GM19455 (cell line): ENCODE data around the gene ZC3HAV1.
A peak's percentile ranks its signal among the peaks of the same experiment; 100 is the strongest.
"Not testable (repeated sequence)": the region's sequence is repeated elsewhere in the genome, so short reads cannot be mapped to it uniquely, and the experiment has no call there.

Experiments
- ATAC-seq: cut with Tn5 transposase; IDR thresholded peaks from one replicate; pipeline ENCODE4 v1.9.1; 2021; ENCODE audit not compliant: unreplicated experiment

ZC3HAV1 gene

DNA sequence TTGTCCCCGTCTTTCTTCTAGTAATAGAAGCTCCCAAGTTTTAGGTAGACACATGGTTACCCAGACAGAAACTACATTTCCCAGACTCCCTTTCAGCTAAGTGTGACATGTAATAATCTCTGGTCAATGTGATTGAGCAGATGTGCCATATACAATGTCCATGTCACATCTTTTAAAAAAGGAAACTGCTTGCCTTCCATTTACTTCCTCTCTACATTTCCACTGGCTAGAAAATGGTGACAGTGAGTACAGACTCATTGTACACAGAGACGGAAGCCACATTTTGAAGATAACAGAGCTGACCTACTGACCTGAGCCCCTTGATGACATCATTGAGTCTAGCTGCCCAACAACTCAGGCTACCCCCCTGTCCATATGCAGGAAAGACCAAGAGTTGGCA, 21.3 kb downstream of the ZC3HAV1 start:
- no peak for ATAC-seq

DNA sequence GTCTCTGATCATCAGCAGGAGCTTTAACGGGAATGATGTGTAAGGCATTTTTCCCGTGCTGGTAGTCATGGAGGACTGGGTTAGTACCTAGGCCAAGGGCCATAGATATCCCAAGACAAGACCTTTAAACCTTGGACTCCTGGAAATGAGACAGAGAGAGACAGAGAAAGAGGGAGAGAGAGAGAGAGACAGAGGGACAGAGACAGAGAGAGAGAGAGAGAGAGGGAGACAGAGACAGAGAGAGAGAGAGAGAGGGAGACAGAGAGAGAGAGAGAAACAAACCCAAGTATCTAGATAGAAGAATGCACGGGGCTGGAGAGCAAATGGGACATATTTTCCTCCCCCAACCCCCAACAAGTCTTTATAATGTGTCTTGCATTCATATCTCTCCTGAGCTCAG, 22.3 kb downstream of the ZC3HAV1 start:
- no peak for ATAC-seq

DNA sequence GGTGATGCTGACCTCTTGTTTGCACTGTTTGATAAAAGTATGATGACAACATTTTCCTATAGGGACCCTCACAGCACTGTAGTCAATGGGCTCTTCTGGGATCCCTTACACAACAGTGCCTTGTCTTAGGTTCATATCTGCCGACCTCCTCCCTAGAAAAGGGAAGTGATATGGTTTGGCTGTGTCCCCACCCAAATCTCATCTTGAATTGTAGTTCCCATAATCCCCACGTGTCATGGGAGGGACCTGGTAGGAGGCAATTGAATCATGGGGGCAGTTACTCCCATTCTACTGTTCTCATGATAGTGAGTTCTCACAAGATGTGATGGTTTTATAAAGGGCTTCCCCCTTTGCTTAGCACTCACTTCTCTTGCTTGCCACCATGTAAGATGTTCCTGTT, 23.1 kb downstream of the ZC3HAV1 start:
- no peak for ATAC-seq

DNA sequence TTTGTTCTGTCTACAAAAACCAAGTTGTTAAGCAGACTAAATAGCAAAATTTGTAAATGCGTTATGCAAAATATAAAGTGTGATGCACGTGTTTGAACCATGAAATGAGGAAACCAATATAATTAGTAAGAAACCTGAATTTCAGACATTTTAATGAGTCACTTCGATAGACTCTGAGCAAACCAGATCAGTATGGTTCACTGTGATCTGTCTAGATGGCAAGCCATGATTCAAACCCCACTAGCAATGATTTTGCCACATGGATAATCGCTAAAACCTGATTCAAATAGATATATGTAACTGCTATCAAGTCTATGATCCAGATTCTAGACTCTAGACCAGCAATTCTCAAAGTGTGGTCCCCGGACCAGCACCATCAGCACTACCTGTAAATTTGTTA, 24.8 kb downstream of the ZC3HAV1 start:
- no peak for ATAC-seq

DNA sequence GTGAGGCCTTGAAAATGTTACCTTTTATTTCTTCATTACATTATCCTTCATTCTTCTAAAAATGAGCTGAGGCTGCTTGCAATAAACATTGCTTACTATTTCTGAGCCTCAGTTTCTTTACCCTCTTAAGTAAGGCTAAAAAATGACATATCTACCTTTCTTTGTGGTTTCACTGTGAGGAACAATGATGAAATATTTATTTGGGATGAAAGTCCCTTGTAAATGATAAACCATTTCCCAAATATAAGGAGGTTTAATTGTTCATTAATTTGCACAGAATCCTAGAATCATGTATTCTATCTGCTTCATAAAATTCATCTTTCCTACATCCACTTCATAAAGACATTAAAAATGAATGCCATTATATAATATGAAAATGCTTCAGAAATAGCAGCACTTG, 27.9 kb downstream of the ZC3HAV1 start:
- no peak for ATAC-seq

DNA sequence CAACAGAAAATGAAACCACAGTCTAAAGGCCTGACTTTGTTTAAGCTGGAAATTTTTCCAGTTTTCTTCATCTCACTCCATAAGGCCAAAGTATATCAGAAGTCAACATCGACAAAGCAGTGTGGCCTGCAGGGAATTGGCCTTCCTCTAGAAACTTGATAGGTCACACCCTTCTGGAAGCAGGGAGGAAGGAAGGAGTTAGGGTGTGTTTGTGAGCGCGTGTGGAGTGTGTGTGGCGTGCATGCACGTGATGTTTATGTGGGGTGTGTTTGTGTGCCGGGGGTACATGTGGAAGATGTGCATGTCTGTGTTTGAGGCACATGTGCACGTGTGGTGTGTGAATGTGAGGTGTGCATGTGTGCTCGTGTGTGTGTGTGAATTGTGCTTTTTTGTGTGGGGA, 28.6 kb downstream of the ZC3HAV1 start:
- ATAC-seq: no peak

DNA sequence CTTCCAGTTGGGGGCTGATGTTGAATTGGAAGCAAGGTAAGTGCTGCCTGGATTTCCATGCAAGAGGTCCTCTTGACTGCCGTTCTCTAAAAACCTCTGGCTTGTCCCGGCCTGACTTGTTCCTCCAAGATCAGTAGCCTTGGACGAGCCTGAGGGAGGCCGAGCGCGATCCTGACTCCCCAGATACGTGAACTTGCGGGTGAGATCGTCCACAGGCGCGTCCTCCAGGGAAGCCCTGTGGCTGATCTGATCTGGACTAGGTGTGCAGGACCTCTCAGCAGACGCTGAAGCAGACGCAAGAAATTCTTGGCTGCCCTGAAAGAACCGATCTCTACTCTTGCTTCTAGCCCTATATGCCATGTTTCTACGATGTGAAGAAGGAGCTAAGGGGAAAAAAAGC, 29.7 kb downstream of the ZC3HAV1 start:
- no peak for ATAC-seq

DNA sequence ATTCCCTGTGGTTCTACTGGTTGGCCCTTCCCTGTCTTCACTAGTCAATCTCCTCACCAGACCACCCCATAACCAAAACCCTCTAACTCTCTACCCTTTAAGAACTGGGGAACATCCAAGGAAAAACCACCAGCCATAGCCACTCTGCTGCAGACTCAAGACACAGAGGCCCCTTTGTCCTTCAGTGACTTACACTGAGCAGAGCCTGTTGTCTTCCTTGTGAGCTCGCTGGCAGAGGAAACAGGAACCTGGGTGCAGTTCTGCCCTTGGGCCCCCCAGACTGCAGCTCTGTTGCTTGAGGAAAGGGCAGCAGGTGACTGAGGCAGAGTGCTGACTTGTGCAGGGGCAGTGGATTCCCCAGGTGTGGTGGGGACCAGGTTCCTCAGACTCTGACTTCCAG, 30.6 kb downstream of the ZC3HAV1 start:
- ATAC-seq: no peak

DNA sequence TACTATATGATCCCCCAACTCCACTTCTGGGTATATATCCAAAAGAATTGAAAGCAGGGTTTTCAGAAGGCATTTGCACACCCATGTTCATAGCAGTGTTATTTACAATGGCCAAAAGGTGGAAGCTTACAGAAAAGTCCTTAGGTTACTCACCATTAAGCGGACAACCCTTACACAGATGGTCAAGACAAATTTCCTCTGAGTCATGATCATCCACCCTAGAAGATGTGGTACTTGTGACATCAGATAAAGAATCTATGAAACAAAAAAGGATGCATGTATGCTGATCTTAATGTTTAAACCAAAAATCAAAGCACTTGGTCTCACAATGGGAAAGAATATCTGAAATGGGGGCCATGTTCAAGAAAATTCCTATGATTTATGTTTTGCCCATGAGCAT, 31.1 kb downstream of the ZC3HAV1 start:
- ATAC-seq: no peak

DNA sequence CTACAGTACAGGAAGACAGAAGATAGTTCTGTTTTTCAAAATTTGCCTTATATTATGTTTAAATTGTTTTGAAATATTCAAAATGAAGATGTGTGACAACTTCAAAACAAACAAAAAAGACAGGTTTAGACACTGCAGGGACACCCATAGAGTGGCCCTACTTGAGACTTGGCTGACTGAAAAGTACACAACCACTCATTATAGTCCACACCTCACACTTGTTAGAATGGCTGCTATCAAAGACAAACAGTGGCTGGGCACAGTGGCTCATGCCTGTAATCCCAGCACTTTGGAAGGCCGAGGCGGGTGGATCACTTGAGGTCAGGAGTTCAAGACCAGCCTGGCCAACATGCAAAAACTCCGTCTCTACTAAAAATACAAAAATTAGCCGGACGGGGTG, 31.8 kb downstream of the ZC3HAV1 start:
- not testable (repeated sequence) for ATAC-seq

DNA sequence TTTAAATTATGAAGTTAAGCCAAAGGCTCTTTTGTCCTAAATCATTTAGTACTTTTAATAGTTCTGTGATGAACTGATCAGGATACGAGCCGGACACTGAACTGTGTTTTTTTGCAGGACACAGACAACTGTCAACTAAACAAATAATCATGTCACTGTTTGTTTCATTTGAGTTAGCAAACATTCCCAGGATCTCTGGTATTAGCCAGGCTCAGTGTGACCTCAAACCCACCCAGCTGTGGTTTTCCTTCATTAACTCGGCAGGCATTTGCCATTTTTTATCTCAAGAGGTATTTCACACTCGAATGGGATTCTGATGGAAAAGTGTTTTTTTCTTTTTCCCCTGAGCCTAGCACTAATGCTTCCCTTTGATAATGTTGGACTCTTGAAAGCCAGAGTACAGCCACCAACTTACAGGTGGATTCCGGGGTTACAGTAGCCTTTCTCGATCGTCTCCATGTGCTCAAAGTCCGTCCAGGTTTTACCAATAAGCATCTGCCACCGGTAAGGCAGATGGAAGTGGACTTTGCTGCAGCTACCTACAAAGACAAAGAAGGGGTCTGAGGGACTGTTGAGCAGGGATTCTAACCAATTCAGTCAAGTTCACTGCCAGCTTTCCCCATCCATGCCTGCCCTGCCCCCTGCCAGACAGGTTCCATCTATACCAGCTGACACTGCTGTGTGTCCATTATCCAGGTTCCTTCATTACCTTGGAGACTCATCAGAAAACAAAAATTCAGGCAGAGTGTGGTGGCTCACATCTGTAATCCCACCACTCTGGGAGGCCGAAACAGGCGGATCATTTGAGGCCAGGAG, 33.4 kb downstream of the ZC3HAV1 start:
- ATAC-seq: no peak

DNA sequence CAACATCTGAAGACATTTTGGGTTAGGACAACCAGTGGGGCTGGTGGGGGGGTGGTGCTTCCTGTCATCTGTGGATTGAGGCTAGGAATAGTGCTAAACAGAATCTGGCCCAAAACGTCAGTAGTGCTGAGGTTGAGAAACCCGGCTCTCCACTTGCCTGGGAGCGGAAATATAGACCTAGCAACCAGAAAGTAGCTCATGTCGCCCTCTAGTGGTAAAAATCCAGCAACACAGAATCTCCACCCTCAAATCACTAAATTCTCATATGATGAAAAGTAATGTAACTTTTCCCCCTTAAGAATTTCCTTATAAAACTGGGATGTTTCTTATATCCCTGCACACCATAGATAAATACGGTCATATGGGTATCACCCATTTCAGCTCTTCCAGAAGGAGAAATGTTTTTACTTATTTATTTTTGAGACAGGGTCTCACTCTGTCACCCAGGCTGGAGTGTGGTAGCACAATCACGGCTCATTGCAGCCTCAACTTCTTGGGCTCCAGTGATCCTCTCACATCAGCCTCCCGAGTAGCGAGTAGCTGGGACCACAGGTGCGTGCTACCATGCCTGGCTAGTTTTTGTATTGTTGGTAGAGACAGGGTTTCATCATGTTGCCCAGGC, 34.4 kb downstream of the ZC3HAV1 start:
- peak; percentile 84 for ATAC-seq

DNA sequence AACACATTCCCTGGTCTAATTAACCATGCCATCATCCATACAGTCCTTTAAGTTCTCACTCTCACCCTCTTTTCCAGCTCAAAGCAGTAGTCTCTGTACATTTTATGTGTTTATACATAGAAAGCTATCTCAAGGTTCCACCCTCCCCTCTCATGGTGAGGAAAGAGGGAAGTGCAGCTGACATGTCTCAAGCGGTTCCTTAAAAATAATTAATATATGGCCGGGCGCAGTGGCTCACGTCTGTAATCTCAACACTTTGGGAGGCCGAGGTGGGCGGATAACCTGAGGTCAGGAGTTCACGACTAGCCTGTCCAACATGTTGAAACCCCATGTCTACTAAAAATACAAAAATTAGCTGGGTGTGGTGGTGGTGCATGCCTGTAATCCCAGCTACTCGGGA, 36.7 kb downstream of the ZC3HAV1 start:
- no peak for ATAC-seq

DNA sequence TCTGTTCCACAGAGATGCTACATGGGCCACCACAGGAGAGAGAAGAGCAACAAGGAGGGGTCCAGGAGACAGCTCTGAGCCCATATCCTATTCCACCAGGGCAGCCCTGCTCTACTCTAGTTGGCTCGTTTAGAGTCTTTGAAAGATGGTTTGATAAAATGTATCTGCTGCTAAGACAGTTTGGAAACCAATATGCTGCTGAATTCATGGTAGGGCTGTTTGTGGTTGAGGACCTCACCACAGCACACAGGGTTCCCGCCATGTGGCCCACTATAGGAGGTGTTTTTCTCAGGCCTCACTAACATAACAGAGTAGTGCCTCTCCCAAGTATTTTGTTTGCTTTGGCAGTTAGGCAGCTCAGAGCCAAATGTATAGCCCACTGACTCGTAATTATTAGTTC, 37.8 kb downstream of the ZC3HAV1 start:
- no peak for ATAC-seq

DNA sequence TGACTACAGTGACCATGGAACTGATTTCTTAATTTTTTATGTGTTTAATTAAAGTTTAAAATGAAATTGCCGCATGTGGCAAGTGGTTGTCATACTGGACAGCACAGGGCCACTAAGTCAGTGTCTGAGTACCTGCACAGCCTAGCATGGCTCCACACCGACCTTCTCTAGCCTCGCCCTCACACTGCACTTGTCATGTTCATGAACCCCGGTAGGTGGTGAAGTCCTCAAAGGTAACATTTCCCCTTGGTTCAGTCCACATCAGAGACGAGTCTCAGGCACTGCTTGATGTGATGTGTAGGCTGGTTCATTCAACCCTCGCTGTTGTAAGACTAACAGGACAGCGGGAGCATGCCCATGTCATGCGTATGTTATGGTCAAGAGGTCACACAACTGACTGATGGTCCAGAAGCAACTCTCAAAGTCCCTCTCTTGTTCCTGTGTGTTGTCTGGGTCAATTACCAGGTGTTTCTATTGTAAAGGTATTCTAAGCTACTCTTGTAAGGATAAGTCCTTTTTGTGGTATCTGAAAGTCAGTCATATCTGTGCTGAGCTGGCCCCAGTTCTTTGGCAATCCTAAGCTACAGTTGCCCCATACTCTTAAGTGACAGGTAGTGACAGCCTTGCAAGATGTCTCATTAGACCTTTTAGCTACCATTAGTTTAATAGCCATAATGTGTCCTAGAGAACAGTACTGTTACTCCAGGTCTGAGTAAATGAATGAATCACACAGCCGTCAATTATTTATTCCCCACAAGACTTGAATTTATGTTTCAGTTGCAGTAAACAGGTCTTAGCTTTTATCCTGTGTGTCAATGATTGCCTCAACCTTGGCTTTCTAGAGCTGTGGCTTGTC, 40.7 kb downstream of the ZC3HAV1 start:
- no peak for ATAC-seq

DNA sequence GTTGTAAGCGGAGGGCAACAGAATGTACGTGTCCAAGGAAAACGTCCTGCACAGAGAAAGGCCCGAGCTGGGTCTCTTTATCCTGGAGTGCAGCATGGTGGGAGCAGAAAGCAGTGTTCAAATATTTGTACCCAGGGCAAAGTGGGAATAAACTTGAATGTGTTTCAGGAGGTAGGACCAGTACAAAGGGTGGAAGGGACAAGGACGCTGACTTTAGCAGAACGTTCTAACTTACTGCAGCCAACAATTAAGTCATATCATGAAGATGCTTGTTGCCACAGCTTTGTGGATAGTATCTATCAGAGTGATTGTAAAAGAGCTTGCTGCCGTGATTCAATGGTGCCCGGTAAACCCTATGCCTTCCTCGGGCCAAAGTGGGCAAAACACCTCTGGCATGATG, 43.2 kb downstream of the ZC3HAV1 start:
- ATAC-seq: no peak

DNA sequence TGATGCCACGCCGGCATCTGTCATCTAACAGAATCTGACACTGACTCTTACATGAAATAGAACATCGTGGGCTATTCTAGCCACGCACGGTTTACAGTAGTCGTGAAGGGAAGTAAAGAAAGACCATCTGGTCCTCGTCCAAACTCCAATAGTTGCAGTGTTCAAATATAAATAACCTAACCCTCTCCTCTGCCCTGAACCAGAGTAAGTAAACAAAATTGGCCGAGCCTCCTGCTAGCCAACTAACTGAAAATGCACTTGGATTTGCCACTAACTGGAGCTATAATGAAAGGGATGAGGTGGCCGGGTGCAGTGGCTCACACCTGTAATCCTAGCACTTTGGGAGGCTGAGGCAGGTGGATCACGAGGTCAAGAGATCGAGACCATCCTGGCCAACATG, 44.2 kb downstream of the ZC3HAV1 start:
- no peak for ATAC-seq

DNA sequence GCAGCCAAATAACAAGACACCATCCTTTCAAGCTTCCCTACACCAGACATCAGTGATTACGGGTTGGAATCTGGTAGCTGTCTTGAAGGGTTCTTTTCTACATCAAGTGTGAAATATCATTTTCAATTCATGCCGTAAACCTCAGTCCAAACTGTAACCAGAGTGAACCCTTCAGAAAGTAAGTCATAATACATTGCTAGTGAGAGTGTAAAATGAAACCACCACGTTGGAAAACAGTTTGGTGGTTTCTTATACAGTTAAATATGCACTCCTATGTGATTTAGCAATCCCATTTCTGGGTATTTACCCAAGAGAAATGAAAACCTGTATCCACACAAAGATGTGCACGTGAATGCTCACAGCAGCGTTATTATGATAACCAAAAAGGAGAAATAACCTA, 48.1 kb downstream of the ZC3HAV1 start:
- no peak for ATAC-seq

DNA sequence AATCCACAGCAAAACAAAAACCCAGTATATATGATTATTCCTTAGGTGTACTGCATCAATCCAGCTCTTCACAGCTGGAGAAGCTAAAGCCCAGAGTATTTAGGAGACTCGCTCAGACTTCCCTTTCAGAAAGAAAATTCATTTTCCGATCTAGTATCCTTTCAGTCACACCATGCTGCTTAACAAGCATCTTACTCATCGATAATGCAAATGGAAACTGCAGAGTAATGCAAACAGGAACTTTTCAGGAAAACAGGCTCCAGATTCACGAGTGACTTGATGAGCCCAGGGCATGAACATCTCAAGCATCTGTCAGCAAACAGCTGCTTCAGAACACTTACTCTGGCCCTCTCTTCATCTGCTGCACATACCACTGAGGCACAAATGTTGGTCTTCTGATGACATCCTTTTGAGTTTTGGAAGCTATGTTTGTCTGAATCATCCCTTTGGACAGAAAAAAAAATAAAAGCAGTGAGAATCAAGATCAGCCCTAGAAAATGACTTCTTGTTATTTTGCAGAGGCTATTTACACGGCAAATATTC, 48.8 kb downstream of the ZC3HAV1 start:
- ATAC-seq: no peak

DNA sequence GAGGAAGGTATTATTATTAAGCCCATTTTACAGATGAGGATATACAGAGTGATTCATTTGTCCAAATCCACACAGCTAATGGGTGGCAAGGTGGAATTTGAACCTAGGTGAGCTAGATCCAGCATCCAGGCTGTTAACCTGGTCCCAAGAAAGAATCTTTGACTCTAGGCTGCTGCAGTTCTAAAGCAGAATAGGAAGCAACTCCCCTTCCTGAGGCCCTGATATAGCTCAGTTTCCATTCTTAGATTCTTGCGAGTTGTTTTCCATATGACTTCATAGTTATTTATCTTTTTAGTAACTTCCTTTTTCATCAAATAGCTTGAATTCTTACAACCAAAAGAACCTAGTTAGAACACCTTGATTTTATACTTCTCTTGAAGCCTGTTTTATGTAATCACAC, 49.6 kb downstream of the ZC3HAV1 start:
- no peak for ATAC-seq

DNA sequence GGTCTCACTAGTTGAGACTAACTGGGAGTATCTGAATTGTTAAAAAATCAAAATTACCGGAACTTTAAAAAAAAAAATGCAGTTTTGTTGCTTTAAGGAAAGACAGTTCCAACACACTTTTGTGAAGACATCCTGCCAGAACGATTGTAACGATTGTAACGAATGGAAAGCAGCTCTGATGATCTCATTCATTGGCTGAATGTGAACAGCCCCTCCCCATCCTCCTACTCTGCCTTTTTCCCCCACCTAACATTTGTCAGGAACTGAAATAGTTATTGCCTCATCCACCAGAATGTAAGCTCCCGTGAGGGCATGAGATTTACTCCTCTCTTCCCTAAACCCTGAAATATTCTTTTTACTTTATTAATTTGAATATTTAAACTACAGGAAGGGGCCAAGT, 50.6 kb downstream of the ZC3HAV1 start:
- ATAC-seq: no peak

DNA sequence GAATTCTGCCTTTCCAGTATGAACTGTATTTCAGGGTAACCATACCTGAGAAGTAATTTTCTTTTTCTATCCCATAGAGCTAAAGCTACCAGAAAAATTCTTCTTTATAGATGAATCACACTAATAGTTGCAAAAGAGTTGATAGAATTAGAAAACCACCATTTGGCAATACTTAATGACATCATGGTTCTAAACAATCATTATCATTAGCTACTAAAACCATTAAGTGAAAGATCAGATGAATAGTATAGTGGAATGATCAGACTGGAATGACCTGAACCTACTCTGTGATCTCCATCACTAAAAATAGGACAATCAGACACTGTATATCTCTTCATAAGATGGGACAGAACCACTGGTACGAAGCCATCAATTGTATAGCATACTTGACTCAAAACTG, 53.8 kb downstream of the ZC3HAV1 start:
- ATAC-seq: no peak
